ENCODE results near the gene CST3.
"Not testable (repeated sequence)": the region's sequence is repeated elsewhere in the genome, so short reads cannot be mapped to it uniquely, and the experiment has no call there.

The CST3 gene

GRCh38 chr20:23641936-23642751 is 4.4 kb upstream of the CST3 start:
- no peak for DNase-seq

- no peak for DNase-seq
These were observed 3.2 kb upstream of the CST3 start for GRCh38 chr20:23640671-23641667.

- DNase-seq, result no peak
These were observed 2.4 kb upstream of the CST3 start for GRCh38 chr20:23640018-23640601.

GRCh38 chr20:23639490-23639958 is 1.8 kb upstream of the CST3 start:
- no peak for DNase-seq

GRCh38 chr20:23638309-23638708 is 554 bp upstream of the CST3 start:
- no peak for DNase-seq

GRCh38 chr20:23636908-23637281 is 860 bp downstream of the CST3 start:
- no peak for DNase-seq

GRCh38 chr20:23636182-23636907 is 1.4 kb downstream of the CST3 start:
- DNase-seq, result no peak

- DNase-seq, result not testable (repeated sequence)
These were observed 2.0 kb downstream of the CST3 start for GRCh38 chr20:23635768-23636090.

GRCh38 chr20:23634985-23635767 is 2.6 kb downstream of the CST3 start:
- no peak for DNase-seq

- no peak for DNase-seq
These were observed 3.5 kb downstream of the CST3 start for GRCh38 chr20:23634044-23634801.

- DNase-seq, result no peak
These were observed 4.8 kb downstream of the CST3 start for GRCh38 chr20:23632711-23633573.

GRCh38 chr20:23631981-23632710 is 5.6 kb downstream of the CST3 start:
- DNase-seq, result no peak

- DNase-seq, result no peak
These were observed 6.4 kb downstream of the CST3 start for GRCh38 chr20:23631226-23631822.

- no peak for DNase-seq
These were observed 7.3 kb downstream of the CST3 start for GRCh38 chr20:23630392-23630849.

GRCh38 chr20:23629542-23630391 is 8.0 kb downstream of the CST3 start:
- no peak for DNase-seq

GRCh38 chr20:23629017-23629541 is 8.7 kb downstream of the CST3 start:
- no peak for DNase-seq

- no peak for DNase-seq
These were observed 9.2 kb downstream of the CST3 start for GRCh38 chr20:23628402-23629016.

Data from NCI-H1436 (cell line).